ENCODE data around the gene OR6Q1.

Gene OR6Q1

DNA sequence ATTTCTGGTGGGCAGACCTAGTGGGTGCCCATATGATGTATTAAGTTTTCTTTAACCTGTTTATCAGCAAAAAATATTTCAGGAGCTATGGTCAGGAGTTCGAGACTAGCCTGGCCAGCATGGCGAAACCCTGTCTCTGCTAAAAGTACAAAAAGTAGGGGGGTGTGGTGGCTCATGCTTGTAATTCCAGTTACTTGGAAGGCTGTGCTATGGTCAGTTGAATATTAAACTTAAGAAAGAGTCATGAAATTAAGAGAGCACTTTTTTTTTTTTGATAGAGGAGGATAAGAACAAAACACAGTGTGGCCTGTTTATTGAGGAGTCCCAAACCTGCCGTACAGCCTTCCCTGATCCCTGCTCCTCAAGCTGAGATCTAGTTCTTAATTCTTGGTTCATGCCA is 29.8 kb downstream of the OR6Q1 start:
- POLR2A ChIA-PET (ENCODE audit: low non-redundant PET), result no interaction called here
- CTCF ChIA-PET, result interaction anchor here (0.6 to 0.7 kb wide), 3 partner anchors 212 to 976 kb away, joined by 3 read pairs; no protein-coding TSS in a partner anchor

GRCh38 chr11:58060939-58061672 is 30.4 kb downstream of the OR6Q1 start:
- H3K27ac ChIP-seq, result no peak overlapping the region
- CTCF ChIA-PET, result interaction anchor here (0.7 kb wide), 2 partner anchors 11 to 212 kb away, joined by 3 read pairs; no protein-coding TSS in a partner anchor

More for the DNA sequence above, 29.8 kb downstream of the OR6Q1 start:
- TF ChIP-seq, protein P1, sequence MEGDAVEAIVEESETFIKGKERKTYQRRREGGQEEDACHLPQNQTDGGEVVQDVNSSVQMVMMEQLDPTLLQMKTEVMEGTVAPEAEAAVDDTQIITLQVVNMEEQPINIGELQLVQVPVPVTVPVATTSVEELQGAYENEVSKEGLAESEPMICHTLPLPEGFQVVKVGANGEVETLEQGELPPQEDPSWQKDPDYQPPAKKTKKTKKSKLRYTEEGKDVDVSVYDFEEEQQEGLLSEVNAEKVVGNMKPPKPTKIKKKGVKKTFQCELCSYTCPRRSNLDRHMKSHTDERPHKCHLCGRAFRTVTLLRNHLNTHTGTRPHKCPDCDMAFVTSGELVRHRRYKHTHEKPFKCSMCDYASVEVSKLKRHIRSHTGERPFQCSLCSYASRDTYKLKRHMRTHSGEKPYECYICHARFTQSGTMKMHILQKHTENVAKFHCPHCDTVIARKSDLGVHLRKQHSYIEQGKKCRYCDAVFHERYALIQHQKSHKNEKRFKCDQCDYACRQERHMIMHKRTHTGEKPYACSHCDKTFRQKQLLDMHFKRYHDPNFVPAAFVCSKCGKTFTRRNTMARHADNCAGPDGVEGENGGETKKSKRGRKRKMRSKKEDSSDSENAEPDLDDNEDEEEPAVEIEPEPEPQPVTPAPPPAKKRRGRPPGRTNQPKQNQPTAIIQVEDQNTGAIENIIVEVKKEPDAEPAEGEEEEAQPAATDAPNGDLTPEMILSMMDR (conservative IDR thresholded peaks at IDR 0.05; ENCODE audit: low read depth), result no peak
- no peak overlapping the region for H3K27ac ChIP-seq
- no peak for DNase-seq (ENCODE audit: low spot score)

GRCh38 chr11:58061813-58062212 is 31.1 kb downstream of the OR6Q1 start:
- ChIA-PET CTCF (no interaction called here), POLR2A (ENCODE audit: low non-redundant PET) (no interaction called here)
- H3K27ac ChIP-seq, result no peak overlapping the region
- TF ChIP-seq, protein P1 (conservative IDR thresholded peaks at IDR 0.05; ENCODE audit: low read depth), result no peak
- DNase-seq (ENCODE audit: low spot score), result peak; percentile 67

More at GRCh38 chr11:58060939-58061672, 30.4 kb downstream of the OR6Q1 start:
- DNase-seq (ENCODE audit: low spot score), result no peak
- TF ChIP-seq, protein P1 (conservative IDR thresholded peaks at IDR 0.05; ENCODE audit: low read depth), result no peak
- POLR2A ChIA-PET (ENCODE audit: low non-redundant PET), result no interaction called here

GRCh38 chr11:58067685-58068084 is 36.9 kb downstream of the OR6Q1 start:
- ChIA-PET POLR2A (ENCODE audit: low non-redundant PET) (no interaction called here), CTCF (no interaction called here)
- H3K27ac ChIP-seq, result no peak overlapping the region
- DNase-seq (ENCODE audit: low spot score), result no peak
- TF ChIP-seq, protein P1 (conservative IDR thresholded peaks at IDR 0.05; ENCODE audit: low read depth), result no peak

- no peak for DNase-seq (ENCODE audit: low spot score)
- H3K27ac ChIP-seq, result no peak overlapping the region
- POLR2A ChIA-PET (ENCODE audit: low non-redundant PET), result no interaction called here
- CTCF ChIA-PET, result no interaction called here
- TF ChIP-seq, protein P1 (conservative IDR thresholded peaks at IDR 0.05; ENCODE audit: low read depth), result no peak
Observed at GRCh38 chr11:58068655-58069054, 37.9 kb downstream of the OR6Q1 start.

GRCh38 chr11:58070585-58070984 is 39.8 kb downstream of the OR6Q1 start:
- no peak for DNase-seq (ENCODE audit: low spot score)
- TF ChIP-seq, protein P1 (conservative IDR thresholded peaks at IDR 0.05; ENCODE audit: low read depth), result no peak
- ChIA-PET CTCF (no interaction called here), POLR2A (ENCODE audit: low non-redundant PET) (no interaction called here)
- no peak overlapping the region for H3K27ac ChIP-seq

Data from RWPE1 (cell line).